Spleen (tissue), 11 donors: ENCODE data around the gene KIF20A. TPM values are rescaled to one million over a fixed set of nuclear protein-coding genes. Genes with fewer than 3 reads are reported as not detected.

Experiments used
- DNase-seq: peaks from one replicate; pipeline ENCODE4 v3.0.0-alpha.2; 2020
- H3K27ac ChIP-seq, 8 donors: fragments of 200-600 bp; sonication (generic) in 7 of 8; 1 replicate in 4 of 8; 2 replicates in 4 of 8; pipeline versions ENCODE4 v1.5.0 to v1.8.0; 2016 to 2021; ENCODE audit warnings: inconsistent platforms in 4 of 8, mild to moderate bottlenecking in 4 of 8, moderate library complexity in 1 of 8
- H3K27me3 ChIP-seq, 7 donors: fragments of 200-600 bp; sonication (generic) in 6 of 7; replicated peaks in 1 of 7; 1 replicate in 4 of 7; 2 replicates in 3 of 7; pipeline versions ENCODE4 v1.5.0 to v1.8.0; 2016 to 2021; ENCODE audit warnings: inconsistent platforms in 3 of 7, mild to moderate bottlenecking in 1 of 7
- H3K36me3 ChIP-seq, 6 donors: fragments of 200-600 bp; sonication (generic) in 5 of 6; 1 replicate in 4 of 6; 2 replicates in 2 of 6; pipeline versions ENCODE4 v1.5.0 to v1.8.0; 2016 to 2021; ENCODE audit warnings: inconsistent platforms in 2 of 6
- H3K4me1 ChIP-seq, 6 donors: fragments of 200-600 bp; sonication (generic) in 5 of 6; 1 replicate in 3 of 6; 2 replicates in 3 of 6; pipeline versions ENCODE4 v1.5.0 to v1.8.0; 2016 to 2021; ENCODE audit warnings: inconsistent platforms in 3 of 6
- H3K4me3 ChIP-seq, 8 donors: fragments of 200-600 bp; sonication (generic) in 7 of 8; 1 replicate in 4 of 8; 2 replicates in 4 of 8; pipeline versions ENCODE4 v1.5.0 to v1.8.0; 2016 to 2021; ENCODE audit warnings: inconsistent platforms in 4 of 8, mild to moderate bottlenecking in 4 of 8, moderate library complexity in 2 of 8
- H3K9me3 ChIP-seq, 8 donors: fragments of 200-600 bp; sonication (generic) in 7 of 8; 1 replicate in 4 of 8; 2 replicates in 4 of 8; pipeline versions ENCODE4 v1.5.0 to v1.8.0; 2016 to 2021; ENCODE audit warnings: inconsistent platforms in 4 of 8
- CTCF ChIP-seq, 11 experiments: fragments of 200-600 bp in 7 of 11; fragments of 450-650 bp in 4 of 11; sonication (generic) in 4 of 11; IDR thresholded peaks in 8 of 11; conservative IDR thresholded peaks in 3 of 11; 1 replicate in 7 of 11; 2 replicates in 4 of 11; pipeline versions ENCODE4 v1.4.0 to v1.8.0; 2016 to 2021; ENCODE audit warnings: antibody characterized with exemption in 11 of 11, inconsistent platforms in 4 of 11, mild to moderate bottlenecking in 1 of 11
- POLR2A ChIP-seq, 3 donors: fragments of 450-650 bp; IDR thresholded peaks; one replicate each; pipeline ENCODE4 v1.5.1; 2017; ENCODE audit warnings: antibody characterized with exemption in 3 of 3, mild to moderate bottlenecking in 1 of 3
- POLR2AphosphoS5 ChIP-seq, 3 donors: sonication (generic); formaldehyde crosslinking; IDR thresholded peaks; one replicate each; pipeline ENCODE4 v1.5.1; 2017; ENCODE audit warnings: antibody characterized with exemption in 3 of 3
- WGBS, 5 donors: extraction: QIAGEN DNeasy Blood & Tissue Kit in 3 of 5; methylation state at CpG; one replicate each; pipeline versions ENCODE4 v1.1.5 to v1.1.7; 2013 to 2018; 5-methylcytosine and 5-hydroxymethylcytosine counted together
- intact Hi-C: fragments of 100-400 bp; cut with DNase I; formaldehyde crosslinking; loops from one replicate; pipeline ENCODE4 v1.15.0; 2023; ENCODE audit warnings: low total_unique reads
- polyA plus RNA-seq, 3 donors: library from polyadenylated mRNA; stranded (reverse); fragments of 200-250 nt; gene quantifications; one replicate each; pipeline ENCODE4 v1.2.1, GENCODE V29; 2013
- total RNA-seq, 7 donors: library from RNA; depleted of rRNA in 3 of 7; stranded (reverse); fragments of >200 nt in 3 of 7; fragmentation: NEBNext Ultra II Directional in 4 of 7; extraction: Animal tissue kit (Norgen Biotek cat#: 25700) in 4 of 7; gene quantifications; one replicate each; pipeline versions ENCODE4 v1.1.0 to v1.2.1, GENCODE V29; 2016 to 2021
- donor health status: healthy with polysubstance abuse.
- donor health status: DM: no; HTN: no; CAD: no; lungs with moderate emphysema.
- donor health status: DM: no; HTN: no; CAD: no.
- donor health status: Bipolar disorder and iron deficiency.
- donor health status: healthy.
- donor health status: DM: no; HTN: no; CAD: no.
- donor health status: DM: yes; HTN: yes; CAD: no.

Gene KIF20A
- total and polyA plus RNA-seq, 10 donors: 0.83 to 5.9 (median 3.1) TPM

GRCh38 chr5:138224712-138225111 is 45.8 kb downstream of the KIF20A start:
- peak; percentile 6 for DNase-seq
- Histone ChIP-seq H3K4me1 (peaks cover 0 to 10% (median 3%) of the 10 kb centered on the region in 6 donors), H3K9me3 (peaks cover 0 to 17% (median 4%) of the 10 kb centered on the region in 8 donors), H3K27me3 (peaks cover 0 to 12% (median 0%) of the 10 kb centered on the region in 7 donors), H3K27ac (no peak overlapping the region), H3K4me3 (no peak overlapping the region), H3K36me3 (no peaks in the 10 kb centered on the region)
- TF ChIP-seq CTCF (IDR thresholded peaks at IDR 0.05 in 8 of 11, conservative IDR thresholded peaks at IDR 0.05 in 3 of 11): no peak
- TF ChIP-seq POLR2A (IDR thresholded peaks at IDR 0.05): no peak
- no peak for TF ChIP-seq POLR2AphosphoS5 (IDR thresholded peaks at IDR 0.05)
- 84 to 96% (median 87%) methylated on average over 5 to 6 of the region's 6 CpGs for WGBS, 5 donors
- intact Hi-C loops: no loop called here

- Histone ChIP-seq H3K27me3 (peaks cover 0 to 7% (median 0%) of the 10 kb centered on the region in 7 donors), H3K4me1 (peaks cover 0 to 10% (median 3%) of the 10 kb centered on the region in 6 donors), H3K27ac (no peak overlapping the region), H3K36me3 (no peaks in the 10 kb centered on the region), H3K9me3 (peaks cover 0 to 17% (median 4%) of the 10 kb centered on the region in 8 donors), H3K4me3 (no peak overlapping the region)
- TF ChIP-seq POLR2A (IDR thresholded peaks at IDR 0.05) (no peak), POLR2AphosphoS5 (IDR thresholded peaks at IDR 0.05) (no peak), CTCF (IDR thresholded peaks at IDR 0.05 in 8 of 11, conservative IDR thresholded peaks at IDR 0.05 in 3 of 11) (no peak)
- intact Hi-C loops: no loop called here
- DNase-seq: peak; percentile 7
Measured at GRCh38 chr5:138226910-138227309, 48.0 kb downstream of the KIF20A start.

- intact Hi-C loops: no loop called here
- DNase-seq: peak; percentile 5
- no peak overlapping the region for H3K27ac ChIP-seq
- no peak overlapping the region for H3K4me3 ChIP-seq
- no peak for TF ChIP-seq POLR2A (IDR thresholded peaks at IDR 0.05)
- TF ChIP-seq POLR2AphosphoS5 (IDR thresholded peaks at IDR 0.05): no peak
- no peak for TF ChIP-seq CTCF (IDR thresholded peaks at IDR 0.05 in 8 of 11, conservative IDR thresholded peaks at IDR 0.05 in 3 of 11)
- H3K36me3 ChIP-seq: no peaks in the 10 kb centered on the region
- peaks cover 0 to 17% (median 4%) of the 10 kb centered on the region in 8 donors for H3K9me3 ChIP-seq
- 51 to 67% (median 54%) methylated on average over 6 of the region's 6 CpGs for WGBS, 5 donors
- peaks cover 0 to 24% (median 0%) of the 10 kb centered on the region in 7 donors for H3K27me3 ChIP-seq
- H3K4me1 ChIP-seq: no peaks in the 10 kb centered on the region
Measured at GRCh38 chr5:138229387-138229786, 50.5 kb downstream of the KIF20A start.

GRCh38 chr5:138230261-138230660 is 51.3 kb downstream of the KIF20A start:
- Histone ChIP-seq H3K4me3 (no peak overlapping the region), H3K27me3 (peaks cover 0 to 24% (median 0%) of the 10 kb centered on the region in 7 donors), H3K9me3 (peaks cover 0 to 17% (median 4%) of the 10 kb centered on the region in 8 donors), H3K36me3 (no peaks in the 10 kb centered on the region), H3K4me1 (no peaks in the 10 kb centered on the region), H3K27ac (no peak overlapping the region)
- peak; percentile 16 for DNase-seq
- intact Hi-C loops: no loop called here
- no peak for TF ChIP-seq CTCF (IDR thresholded peaks at IDR 0.05 in 8 of 11, conservative IDR thresholded peaks at IDR 0.05 in 3 of 11)
- no peak for TF ChIP-seq POLR2AphosphoS5 (IDR thresholded peaks at IDR 0.05)
- TF ChIP-seq POLR2A (IDR thresholded peaks at IDR 0.05): no peak
